ENCODE measurements around the gene HOXC4. TPM values are rescaled to one million over a fixed set of nuclear protein-coding genes. Genes with fewer than 3 reads are reported as not detected.

HOXC4 gene
- total and polyA plus RNA-seq, 2 of the 8 experiments (the other 6 are each of a cell fraction or from before 2014, with no cell fraction given) = not detected

- TF ChIP-seq CTCF (IDR thresholded peaks at IDR 0.05; ENCODE audit: control extremely low read depth in 1 of 3, insufficient read depth in 1 of 3, low read depth in 1 of 3, low read length in 3 of 3) = no peak
- no peak for TF ChIP-seq RAD21 (IDR thresholded peaks at IDR 0.05 in 1 of 2, conservative IDR thresholded peaks at IDR 0.05 in 1 of 2; ENCODE audit: low read depth in 2 of 2, low read length in 2 of 2)
- no peak for TF ChIP-seq HDAC2 (IDR thresholded peaks at IDR 0.05; ENCODE audit: borderline replicate concordance in 1 of 2, low read depth in 2 of 2, low read length in 2 of 2)
- TF ChIP-seq KDM4A (IDR thresholded peaks at IDR 0.05; ENCODE audit: low read depth, low read length, severe bottlenecking) = no peak
- TF ChIP-seq GTF2F1 (IDR thresholded peaks at IDR 0.05; ENCODE audit: borderline replicate concordance, low read depth, low read length) = no peak
- TF ChIP-seq HDAC6 (IDR thresholded peaks at IDR 0.05; ENCODE audit: low read depth, low read length) = no peak
- no peak for TF ChIP-seq SP2 (IDR thresholded peaks at IDR 0.05; ENCODE audit: low read length)
Measured at GRCh38 chr12:54055552-54055951, 1.9 kb downstream of the HOXC4 start (continued).

Measured in H1 (cell line).